Keratinocyte (primary cell): Measurements from ENCODE around the gene BTBD16. TPM values are rescaled to one million over a fixed set of nuclear protein-coding genes. Genes with fewer than 3 reads are reported as not detected.

Source experiments
- DNase-seq: peaks from one replicate; pipeline ENCODE4 v3.0.0-alpha.2; 2011; ENCODE audit warnings: low read depth, missing footprints, low spot score
- FAIRE-seq: peaks from 2 replicates; lab custom pipeline; 2011; peaks lifted over from hg19 to GRCh38; lab: Jason Lieb, UNC
- H2AFZ ChIP-seq: 2 replicates; pipeline ENCODE4 v1.6.0; 2012; ENCODE audit warnings: low read length, control low read depth, inconsistent platforms; ENCODE audit not compliant: control insufficient read depth
- H3K27ac ChIP-seq: 2 replicates; pipeline ENCODE4 v1.5.1; 2011; ENCODE audit warnings: low read length; ENCODE audit not compliant: control insufficient read depth, insufficient read depth
- H3K27me3 ChIP-seq: 3 replicates; pipeline ENCODE4 v1.6.0; 2011; ENCODE audit warnings: low read length; ENCODE audit not compliant: control insufficient read depth, insufficient read depth; ENCODE audit errors: extremely low read depth
- H3K36me3 ChIP-seq, 2 experiments: 2 replicates in 1 of 2; 3 replicates in 1 of 2; pipeline ENCODE4 v1.5.1; 2011; ENCODE audit warnings: low read length in 2 of 2, mild to moderate bottlenecking in 1 of 2; ENCODE audit not compliant: control insufficient read depth in 2 of 2, insufficient read depth in 2 of 2; ENCODE audit errors: extremely low read depth in 1 of 2
- H3K4me1 ChIP-seq: 3 replicates; pipeline ENCODE4 v1.5.1; 2011; ENCODE audit warnings: low read length; ENCODE audit not compliant: control insufficient read depth, insufficient read depth; ENCODE audit errors: extremely low read depth
- H3K4me2 ChIP-seq: 3 replicates; pipeline ENCODE4 v1.6.0; 2011; ENCODE audit warnings: low read depth, low read length; ENCODE audit not compliant: control insufficient read depth, insufficient read depth; ENCODE audit errors: extremely low read depth
- H3K4me3 ChIP-seq, 3 experiments: fragments of 200-600 bp in 1 of 3; sonication (generic) in 1 of 3; 2 replicates in 2 of 3; 3 replicates in 1 of 3; pipeline ENCODE4 v1.5.1; 2011 to 2016; ENCODE audit warnings: low read length in 3 of 3, mild to moderate bottlenecking in 3 of 3, control low read depth in 2 of 3, inconsistent platforms in 1 of 3, low read depth in 1 of 3, mixed read lengths in 1 of 3, mixed run types in 1 of 3, moderate library complexity in 1 of 3; ENCODE audit not compliant: control insufficient read depth in 2 of 3, insufficient read depth in 2 of 3; ENCODE audit errors: extremely low read depth in 1 of 3
- H3K79me2 ChIP-seq: 2 replicates; pipeline ENCODE4 v1.6.0; 2012; ENCODE audit warnings: low read length; ENCODE audit not compliant: control insufficient read depth, insufficient read depth
- H3K9ac ChIP-seq: 3 replicates; pipeline ENCODE4 v1.6.0; 2011; ENCODE audit warnings: low read length; ENCODE audit not compliant: control insufficient read depth, insufficient read depth; ENCODE audit errors: extremely low read depth
- H3K9me1 ChIP-seq: 3 replicates; pipeline ENCODE4 v1.6.0; 2011; ENCODE audit warnings: low read length; ENCODE audit not compliant: control insufficient read depth, insufficient read depth; ENCODE audit errors: extremely low read depth
- H3K9me3 ChIP-seq: 2 replicates; pipeline ENCODE4 v1.5.1; 2012; ENCODE audit warnings: low read depth, low read length; ENCODE audit not compliant: control insufficient read depth
- H4K20me1 ChIP-seq: 3 replicates; pipeline ENCODE4 v1.6.0; 2011; ENCODE audit warnings: low read length; ENCODE audit not compliant: control insufficient read depth, insufficient read depth; ENCODE audit errors: extremely low read depth
- CTCF ChIP-seq, 3 experiments: IDR thresholded peaks in 1 of 3; conservative IDR thresholded peaks in 1 of 3; optimal IDR thresholded peaks in 1 of 3; 2 replicates in 2 of 3; 3 replicates in 1 of 3; pipeline versions ENCODE3 to v1.5.1; 2011; ENCODE audit warnings: low read length in 3 of 3, mild to moderate bottlenecking in 3 of 3, moderate library complexity in 2 of 3, control low read depth in 1 of 3, inconsistent platforms in 1 of 3; ENCODE audit not compliant: insufficient read depth in 2 of 3; ENCODE audit errors: extremely low read depth in 1 of 3
- EZH2 ChIP-seq: IDR thresholded peaks from one replicate; pipeline ENCODE4 v1.6.1; 2012; ENCODE audit warnings: inconsistent platforms, mild to moderate bottlenecking, low read length, moderate library complexity
- dilution Hi-C: fragments of 300-500 bp; cut with MboI; formaldehyde crosslinking; loops from one replicate; pipeline ENCODE4 v1.7.0; 2020; ENCODE audit warnings: low sequenced_read_pairs; ENCODE audit not compliant: extremely low pct_ligation_motif_present
- polyA plus RNA-seq, 5 experiments: library from polyadenylated mRNA; depleted of rRNA in 3 of 5; stranded (reverse) in 3 of 5; stranded (forward) in 1 of 5; unstranded in 1 of 5; fragments of >200 nt; gene quantifications; 1 replicate in 1 of 5; 2 replicates in 3 of 5; 3 replicates in 1 of 5; pipeline versions ENCODE4 v1.2.1 to v1.2.3, GENCODE V29; 2011 to 2012; ENCODE audit warnings: missing spikeins in 2 of 5, low read depth in 1 of 5, low replicate concordance in 1 of 5

The BTBD16 gene
- polyA plus RNA-seq, 1 donor (not counting 4 experiments of a cell fraction or from before 2014, with no cell fraction given) = 4.9 TPM

GRCh38 chr10:122304054-122304579, 33.0 kb downstream of the BTBD16 start:
- H3K9me3 ChIP-seq = peaks cover 2% of the 10 kb centered on the region
- FAIRE-seq = no peak

GRCh38 chr10:122306282-122306681, 35.2 kb downstream of the BTBD16 start:
- H3K27ac ChIP-seq = peak overlapping the region; percentile 88
- FAIRE-seq (no peak), DNase-seq (no peak)
- no peak overlapping the region for H2AFZ ChIP-seq
- H3K4me2 ChIP-seq = no peak overlapping the region
- no peak for TF ChIP-seq EZH2
- TF ChIP-seq CTCF (optimal IDR thresholded peaks at IDR 0.05 in 1 of 3, IDR thresholded peaks at IDR 0.05 in 1 of 3, conservative IDR thresholded peaks at IDR 0.05 in 1 of 3; ENCODE audit: extremely low read depth in 1 of 3, insufficient read depth in 2 of 3, low read length in 3 of 3) = no peak
- no peaks in the 10 kb centered on the region for H3K36me3 ChIP-seq
- no peak overlapping the region for H3K4me3 ChIP-seq
- dilution Hi-C loops = no loop called here
- H3K9me1 ChIP-seq = no peaks in the 10 kb centered on the region
- peaks cover 2% of the 10 kb centered on the region for H3K9me3 ChIP-seq
- H4K20me1 ChIP-seq = no peaks in the 10 kb centered on the region
- H3K9ac ChIP-seq = no peak overlapping the region
- no peaks in the 10 kb centered on the region for H3K27me3 ChIP-seq
- H3K79me2 ChIP-seq = no peaks in the 10 kb centered on the region
- peaks cover 31% of the 10 kb centered on the region for H3K4me1 ChIP-seq

More at GRCh38 chr10:122304054-122304579, 33.0 kb downstream of the BTBD16 start:
- DNase-seq = no peak
- Histone ChIP-seq H2AFZ (no peak overlapping the region), H3K4me3 (no peak overlapping the region), H3K79me2 (no peaks in the 10 kb centered on the region), H3K4me1 (peaks cover 23% of the 10 kb centered on the region), H3K9ac (no peak overlapping the region), H3K9me1 (no peaks in the 10 kb centered on the region), H3K27me3 (no peaks in the 10 kb centered on the region), H4K20me1 (no peaks in the 10 kb centered on the region), H3K4me2 (no peak overlapping the region), H3K27ac (no peak overlapping the region), H3K36me3 (no peaks in the 10 kb centered on the region)
- TF ChIP-seq EZH2 (no peak), CTCF (optimal IDR thresholded peaks at IDR 0.05 in 1 of 3, IDR thresholded peaks at IDR 0.05 in 1 of 3, conservative IDR thresholded peaks at IDR 0.05 in 1 of 3; ENCODE audit: extremely low read depth in 1 of 3, insufficient read depth in 2 of 3, low read length in 3 of 3) (no peak)
- dilution Hi-C loops = no loop called here
